GM23338 (cell line): ENCODE measurements around the gene TTLL13. TPM values are rescaled to one million over a fixed set of nuclear protein-coding genes. Genes with fewer than 3 reads are reported as not detected.

Source experiments
- ATAC-seq: fragments of 200-7000 bp; cut with Tn5 transposase; 3 replicates; pipeline ENCODE4 v1.9.1; 2020
- DNase-seq: peaks from one replicate; pipeline ENCODE4 v3.0.0-alpha.2; 2015; ENCODE audit warnings: low spot score
- H2AFZ ChIP-seq: fragments of 200-600 bp; sonication (generic); 2 replicates; pipeline ENCODE4 v1.8.0; 2016; ENCODE audit warnings: antibody characterized with exemption, mild to moderate bottlenecking, moderate library complexity
- H3F3A ChIP-seq: fragments of 200-600 bp; sonication (generic); replicated peaks from 2 replicates; pipeline ENCODE4 v1.8.0; 2017; ENCODE audit warnings: antibody characterized with exemption, mixed run types, low read depth
- H3K27ac ChIP-seq: fragments of 200-600 bp; sonication (generic); 2 replicates; pipeline ENCODE4 v1.6.1; 2016; ENCODE audit warnings: low read depth
- H3K27me3 ChIP-seq: fragments of 200-600 bp; sonication (generic); 2 replicates; pipeline ENCODE4 v1.8.0; 2016; ENCODE audit warnings: mild to moderate bottlenecking, mixed run types, moderate library complexity; ENCODE audit not compliant: insufficient read depth
- H3K36me3 ChIP-seq: fragments of 200-600 bp; sonication (generic); 2 replicates; pipeline ENCODE4 v1.8.0; 2016; ENCODE audit warnings: mild to moderate bottlenecking; ENCODE audit not compliant: insufficient read depth
- H3K4me1 ChIP-seq: fragments of 200-600 bp; sonication (generic); 2 replicates; pipeline ENCODE4 v1.8.0; 2016; ENCODE audit warnings: mild to moderate bottlenecking, moderate library complexity; ENCODE audit not compliant: insufficient read depth
- H3K4me2 ChIP-seq: fragments of 200-600 bp; sonication (generic); 2 replicates; pipeline ENCODE4 v1.7.1; 2017; ENCODE audit warnings: mixed run types
- H3K4me3 ChIP-seq: fragments of 200-600 bp; sonication (generic); 2 replicates; pipeline ENCODE4 v1.6.1; 2016; ENCODE audit warnings: mixed run types
- H3K79me2 ChIP-seq: fragments of 200-600 bp; sonication (generic); replicated peaks from 2 replicates; pipeline ENCODE4 v1.8.0; 2017; ENCODE audit warnings: mild to moderate bottlenecking; ENCODE audit not compliant: insufficient read depth
- H3K9me2 ChIP-seq: fragments of 200-600 bp; sonication (generic); 2 replicates; pipeline ENCODE4 v1.8.0; 2017; ENCODE audit not compliant: insufficient read depth
- H4K20me1 ChIP-seq: fragments of 200-600 bp; sonication (generic); replicated peaks from 2 replicates; pipeline ENCODE4 v1.8.0; 2017; ENCODE audit warnings: mild to moderate bottlenecking; ENCODE audit not compliant: insufficient read depth
- H3K27ac Mint-ChIP-seq: 2 replicates; pipeline ENCODE4 v1.8.0; 2020; ENCODE audit warnings: inconsistent platforms, mild to moderate bottlenecking, moderate library complexity, mixed read lengths
- H3K27me3 Mint-ChIP-seq: 3 replicates; pipeline ENCODE4 v1.8.0; 2022; ENCODE audit warnings: low read depth, mild to moderate bottlenecking, moderate library complexity, mixed read lengths, inconsistent platforms; ENCODE audit not compliant: insufficient read depth, poor library complexity
- H3K36me3 Mint-ChIP-seq: 3 replicates; pipeline ENCODE4 v1.8.0; 2021; ENCODE audit warnings: low read depth, mild to moderate bottlenecking, inconsistent platforms, moderate library complexity, mixed read lengths
- H3K4me1 Mint-ChIP-seq: 3 replicates; pipeline ENCODE4 v1.8.0; 2020; ENCODE audit warnings: mild to moderate bottlenecking, inconsistent platforms, mixed read lengths
- H3K4me3 Mint-ChIP-seq: 3 replicates; pipeline ENCODE4 v1.8.0; 2021; ENCODE audit warnings: moderate library complexity, mild to moderate bottlenecking, inconsistent platforms, mixed read lengths
- H3K9me3 Mint-ChIP-seq: 3 replicates; pipeline ENCODE4 v1.8.0; 2020; ENCODE audit warnings: moderate library complexity, mild to moderate bottlenecking, inconsistent platforms, mixed read lengths
- EZH2 ChIP-seq: fragments of 200-600 bp; sonication (generic); IDR thresholded peaks from one replicate; pipeline ENCODE4 v1.8.0; 2017; ENCODE audit warnings: antibody characterized with exemption, mild to moderate bottlenecking, low read depth; ENCODE audit not compliant: unreplicated experiment
- EZH2phosphoT487 ChIP-seq: fragments of 200-600 bp; sonication (generic); IDR thresholded peaks from one replicate; pipeline ENCODE4 v1.8.1; 2018; ENCODE audit warnings: antibody characterized with exemption; ENCODE audit not compliant: unreplicated experiment
- JUNB ChIP-seq: IDR thresholded peaks from one replicate; pipeline ENCODE4 v1.6.1; 2016; ENCODE audit warnings: antibody characterized with exemption; ENCODE audit not compliant: unreplicated experiment
- NANOG ChIP-seq: IDR thresholded peaks from 2 replicates; pipeline ENCODE4 v1.6.1; 2016; ENCODE audit warnings: antibody characterized with exemption, borderline replicate concordance
- POLR2AphosphoS5 ChIP-seq: IDR thresholded peaks from 2 replicates; pipeline ENCODE4 v1.6.1; 2016; ENCODE audit warnings: antibody characterized with exemption, low read depth
- STAT1 ChIP-seq: IDR thresholded peaks from one replicate; pipeline ENCODE4 v1.6.1; 2016; ENCODE audit warnings: antibody characterized with exemption; ENCODE audit not compliant: unreplicated experiment
- ZNF331 ChIP-seq: fragments of 250-450 bp; sonication (Bioruptor Pico); IDR thresholded peaks from 2 replicates; pipeline ENCODE4 v1.5.0; 2020; ENCODE audit warnings: low read depth, mild to moderate bottlenecking, moderate library complexity
- polyA plus RNA-seq: library from polyadenylated mRNA; unstranded; fragments of >200 nt; fragmentation: Nextera tagmentation; extraction: Ambion mirVana; gene quantifications from 2 replicates; pipeline ENCODE4 v1.2.1, GENCODE V29; 2016
- total RNA-seq: library from RNA; depleted of rRNA; stranded (reverse); fragments of >200 nt; shearing (Covaris generic); gene quantifications from 2 replicates; pipeline ENCODE4 v1.2.3, GENCODE V29; 2014
- TF ChIP-seq, protein P1 (sequence below): IDR thresholded peaks from 2 replicates; pipeline ENCODE4 v1.6.1; 2016; ENCODE audit warnings: antibody characterized with exemption
- TF ChIP-seq, protein P2 (sequence below): IDR thresholded peaks from one replicate; pipeline ENCODE4 v1.6.1; 2018; ENCODE audit warnings: antibody characterized with exemption; ENCODE audit not compliant: unreplicated experiment
- TF ChIP-seq, protein P3 (sequence below), 2 experiments: fragments of 200-600 bp in 1 of 2; sonication (generic) in 1 of 2; conservative IDR thresholded peaks; 2 replicates each; pipeline versions ENCODE4 v1.5.1 to v1.6.1; 2016 to 2017; ENCODE audit warnings: antibody characterized with exemption in 2 of 2, low read depth in 2 of 2, mild to moderate bottlenecking in 2 of 2, moderate library complexity in 1 of 2

TTLL13 gene
- total and polyA plus RNA-seq, 2 experiments from 2014 or later = not detected

DNA sequence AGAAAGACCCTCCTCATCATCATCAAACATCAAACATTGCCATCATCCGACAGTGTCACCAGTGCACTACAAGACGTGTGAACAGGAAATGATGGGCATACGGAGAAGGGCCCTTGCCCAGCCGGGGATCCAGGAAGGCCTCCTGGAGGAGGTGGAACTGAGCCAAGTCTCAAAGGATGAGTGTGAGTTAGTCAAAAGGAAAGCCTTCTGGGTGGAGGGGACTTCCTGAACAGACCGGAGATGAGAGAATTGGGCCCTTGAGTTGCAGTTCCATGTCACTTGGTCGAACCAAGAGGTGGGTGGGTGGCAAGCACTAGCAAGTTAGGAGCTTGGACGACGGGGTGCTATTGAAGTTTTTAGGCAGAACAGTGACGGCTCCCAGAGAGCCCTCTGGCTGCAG, 39.8 kb upstream of the TTLL13 start (continued):
- TF ChIP-seq JUNB (no peak), EZH2phosphoT487 (no peak), EZH2 (no peak), STAT1 (no peak)
- TF ChIP-seq, protein P1, sequence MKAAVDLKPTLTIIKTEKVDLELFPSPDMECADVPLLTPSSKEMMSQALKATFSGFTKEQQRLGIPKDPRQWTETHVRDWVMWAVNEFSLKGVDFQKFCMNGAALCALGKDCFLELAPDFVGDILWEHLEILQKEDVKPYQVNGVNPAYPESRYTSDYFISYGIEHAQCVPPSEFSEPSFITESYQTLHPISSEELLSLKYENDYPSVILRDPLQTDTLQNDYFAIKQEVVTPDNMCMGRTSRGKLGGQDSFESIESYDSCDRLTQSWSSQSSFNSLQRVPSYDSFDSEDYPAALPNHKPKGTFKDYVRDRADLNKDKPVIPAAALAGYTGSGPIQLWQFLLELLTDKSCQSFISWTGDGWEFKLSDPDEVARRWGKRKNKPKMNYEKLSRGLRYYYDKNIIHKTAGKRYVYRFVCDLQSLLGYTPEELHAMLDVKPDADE = no peak
- TF ChIP-seq, protein P2, sequence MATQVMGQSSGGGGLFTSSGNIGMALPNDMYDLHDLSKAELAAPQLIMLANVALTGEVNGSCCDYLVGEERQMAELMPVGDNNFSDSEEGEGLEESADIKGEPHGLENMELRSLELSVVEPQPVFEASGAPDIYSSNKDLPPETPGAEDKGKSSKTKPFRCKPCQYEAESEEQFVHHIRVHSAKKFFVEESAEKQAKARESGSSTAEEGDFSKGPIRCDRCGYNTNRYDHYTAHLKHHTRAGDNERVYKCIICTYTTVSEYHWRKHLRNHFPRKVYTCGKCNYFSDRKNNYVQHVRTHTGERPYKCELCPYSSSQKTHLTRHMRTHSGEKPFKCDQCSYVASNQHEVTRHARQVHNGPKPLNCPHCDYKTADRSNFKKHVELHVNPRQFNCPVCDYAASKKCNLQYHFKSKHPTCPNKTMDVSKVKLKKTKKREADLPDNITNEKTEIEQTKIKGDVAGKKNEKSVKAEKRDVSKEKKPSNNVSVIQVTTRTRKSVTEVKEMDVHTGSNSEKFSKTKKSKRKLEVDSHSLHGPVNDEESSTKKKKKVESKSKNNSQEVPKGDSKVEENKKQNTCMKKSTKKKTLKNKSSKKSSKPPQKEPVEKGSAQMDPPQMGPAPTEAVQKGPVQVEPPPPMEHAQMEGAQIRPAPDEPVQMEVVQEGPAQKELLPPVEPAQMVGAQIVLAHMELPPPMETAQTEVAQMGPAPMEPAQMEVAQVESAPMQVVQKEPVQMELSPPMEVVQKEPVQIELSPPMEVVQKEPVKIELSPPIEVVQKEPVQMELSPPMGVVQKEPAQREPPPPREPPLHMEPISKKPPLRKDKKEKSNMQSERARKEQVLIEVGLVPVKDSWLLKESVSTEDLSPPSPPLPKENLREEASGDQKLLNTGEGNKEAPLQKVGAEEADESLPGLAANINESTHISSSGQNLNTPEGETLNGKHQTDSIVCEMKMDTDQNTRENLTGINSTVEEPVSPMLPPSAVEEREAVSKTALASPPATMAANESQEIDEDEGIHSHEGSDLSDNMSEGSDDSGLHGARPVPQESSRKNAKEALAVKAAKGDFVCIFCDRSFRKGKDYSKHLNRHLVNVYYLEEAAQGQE = no peak

DNA sequence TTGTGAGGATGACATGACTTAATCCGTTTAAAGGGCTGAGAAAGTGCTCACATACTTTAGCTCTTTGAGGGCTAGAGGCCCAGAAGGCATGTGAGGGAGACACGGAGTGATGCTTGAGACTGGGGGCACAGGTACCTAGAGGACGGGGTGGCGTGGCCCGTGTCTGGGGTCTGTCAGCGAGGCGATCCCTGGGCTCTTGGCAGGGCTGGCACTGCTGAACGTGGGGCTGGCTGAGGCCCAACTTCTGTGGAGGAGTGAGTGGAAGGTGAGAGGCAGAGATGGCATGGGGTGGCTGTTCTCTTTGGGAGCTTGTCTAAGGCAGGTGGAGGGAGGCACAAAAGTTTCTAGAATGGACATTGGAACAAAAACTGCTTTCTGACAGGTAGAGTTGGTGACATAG, 38.8 kb upstream of the TTLL13 start:
- H3K4me1 ChIP-seq = no peaks in the 10 kb centered on the region
- no peaks in the 10 kb centered on the region for H3K36me3 ChIP-seq
- peaks cover 11% of the 10 kb centered on the region; the same call in 2 of the 3 replicates for H3K36me3 Mint-ChIP-seq
- TF ChIP-seq, protein P3, sequence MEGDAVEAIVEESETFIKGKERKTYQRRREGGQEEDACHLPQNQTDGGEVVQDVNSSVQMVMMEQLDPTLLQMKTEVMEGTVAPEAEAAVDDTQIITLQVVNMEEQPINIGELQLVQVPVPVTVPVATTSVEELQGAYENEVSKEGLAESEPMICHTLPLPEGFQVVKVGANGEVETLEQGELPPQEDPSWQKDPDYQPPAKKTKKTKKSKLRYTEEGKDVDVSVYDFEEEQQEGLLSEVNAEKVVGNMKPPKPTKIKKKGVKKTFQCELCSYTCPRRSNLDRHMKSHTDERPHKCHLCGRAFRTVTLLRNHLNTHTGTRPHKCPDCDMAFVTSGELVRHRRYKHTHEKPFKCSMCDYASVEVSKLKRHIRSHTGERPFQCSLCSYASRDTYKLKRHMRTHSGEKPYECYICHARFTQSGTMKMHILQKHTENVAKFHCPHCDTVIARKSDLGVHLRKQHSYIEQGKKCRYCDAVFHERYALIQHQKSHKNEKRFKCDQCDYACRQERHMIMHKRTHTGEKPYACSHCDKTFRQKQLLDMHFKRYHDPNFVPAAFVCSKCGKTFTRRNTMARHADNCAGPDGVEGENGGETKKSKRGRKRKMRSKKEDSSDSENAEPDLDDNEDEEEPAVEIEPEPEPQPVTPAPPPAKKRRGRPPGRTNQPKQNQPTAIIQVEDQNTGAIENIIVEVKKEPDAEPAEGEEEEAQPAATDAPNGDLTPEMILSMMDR (conservative IDR thresholded peaks at IDR 0.05; ENCODE audit: low read depth in 2 of 2) = no peak
- no peak for TF ChIP-seq EZH2
- no peak for TF ChIP-seq ZNF331 (CRISPR knock-in tag)
- no peak for TF ChIP-seq NANOG
- TF ChIP-seq POLR2AphosphoS5 = no peak
- H3K4me1 Mint-ChIP-seq = peaks cover 13% of the 10 kb centered on the region
- DNase-seq (no peak), ATAC-seq (no peak)
- H3K4me3 Mint-ChIP-seq = no peak overlapping the region
- H3K27me3 Mint-ChIP-seq = peaks cover 13% of the 10 kb centered on the region
- H3K79me2 ChIP-seq = peaks cover 28% of the 10 kb centered on the region
- no peaks in the 10 kb centered on the region for H3K27me3 ChIP-seq
- peaks cover 9% of the 10 kb centered on the region for H4K20me1 ChIP-seq
- H3K27ac ChIP-seq = no peak overlapping the region
- no peaks in the 10 kb centered on the region for H3F3A ChIP-seq
- peak overlapping the region; percentile 8; the same call in 1 of the 2 replicates for H3K27ac Mint-ChIP-seq
- no peak overlapping the region for H2AFZ ChIP-seq
- no peak overlapping the region for H3K4me2 ChIP-seq
- H3K9me3 Mint-ChIP-seq = no peaks in the 10 kb centered on the region
- no peak overlapping the region for H3K4me3 ChIP-seq
- H3K9me2 ChIP-seq = no peaks in the 10 kb centered on the region
